Measurements from ENCODE around the gene CAV1.

CAV1 gene

DNA sequence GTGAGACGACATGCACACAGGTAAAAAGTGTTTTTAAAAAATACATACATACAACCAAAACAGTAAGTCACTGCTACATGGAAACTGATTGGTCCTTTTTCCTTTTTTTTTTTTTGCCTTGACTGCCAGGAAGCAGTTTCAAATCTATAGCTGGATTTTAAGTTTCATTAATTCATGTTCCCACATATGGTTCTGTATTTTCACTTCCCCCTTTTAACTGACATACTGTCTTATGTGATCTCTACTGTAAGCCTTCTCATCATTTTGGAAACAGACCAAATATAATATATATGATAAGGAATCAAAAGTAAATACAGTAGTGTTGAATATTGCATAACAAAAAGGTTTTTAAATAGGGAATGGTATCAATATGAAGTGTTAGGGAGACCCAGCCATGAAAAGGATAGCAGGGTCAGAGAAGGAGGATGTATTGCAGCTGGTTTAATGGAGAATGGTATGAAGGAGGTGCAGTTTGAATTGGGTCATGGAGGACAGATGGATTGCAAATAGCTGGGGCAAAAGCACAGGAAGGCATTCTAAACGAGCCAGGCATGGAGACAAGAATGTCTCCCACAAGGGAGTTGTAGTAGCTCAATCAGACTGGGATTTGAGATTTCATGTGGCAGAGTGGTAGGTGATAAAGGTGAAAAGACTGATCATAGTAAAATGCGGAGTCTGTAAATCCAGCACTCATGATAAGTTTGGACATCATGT lies 5.4 kb downstream of the CAV1 start:
- no peak for DNase-seq (ENCODE audit: low read depth, low spot score)

DNA sequence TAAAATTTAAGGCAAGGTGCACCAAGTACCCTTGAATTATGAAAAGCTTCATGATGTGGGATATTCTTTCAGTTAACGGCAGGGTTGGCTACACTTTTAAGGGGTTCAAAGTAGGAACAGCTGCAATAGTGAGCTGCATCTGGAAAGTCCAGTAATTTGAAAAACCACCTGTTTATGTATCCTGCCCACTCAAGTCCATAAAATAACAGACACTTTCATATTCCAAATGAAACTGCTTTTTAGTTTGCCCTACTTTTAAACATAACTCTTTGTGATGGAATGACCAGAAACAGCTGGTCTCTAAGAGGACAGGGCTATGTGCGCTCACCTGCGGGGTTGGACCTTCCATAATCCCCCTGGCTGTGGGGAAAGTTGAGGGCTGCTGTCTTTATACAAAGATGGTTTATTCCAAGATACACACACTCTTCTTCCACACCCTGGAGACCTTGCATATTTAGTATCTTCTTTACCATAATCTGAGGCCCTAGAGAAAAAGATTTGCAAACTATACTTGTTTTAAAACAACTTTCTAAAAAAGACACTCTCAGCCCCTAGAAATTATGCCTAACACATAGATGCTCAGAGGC lies 7.4 kb downstream of the CAV1 start:
- no peak for DNase-seq (ENCODE audit: low read depth, low spot score)

DNA sequence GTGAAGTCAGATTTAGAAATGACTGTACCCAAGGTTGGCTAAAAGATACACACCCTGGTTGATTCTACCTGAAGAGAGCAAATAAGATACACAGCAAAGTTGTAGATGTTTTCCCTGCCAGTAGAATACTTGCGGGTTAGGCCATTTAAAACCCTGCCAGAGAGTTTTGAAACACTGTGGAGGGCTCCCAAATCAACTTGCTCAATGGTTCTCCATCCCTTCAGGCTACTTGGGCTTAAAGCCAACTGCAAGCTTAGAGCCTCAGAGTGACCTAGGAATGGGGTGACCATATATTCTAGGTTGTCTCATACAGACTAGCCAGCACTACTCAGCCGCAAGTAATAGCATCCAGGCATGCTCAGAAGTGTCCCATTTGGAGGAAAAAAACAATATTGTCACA lies 10.0 kb downstream of the CAV1 start:
- DNase-seq (ENCODE audit: low read depth, low spot score) = no peak

DNA sequence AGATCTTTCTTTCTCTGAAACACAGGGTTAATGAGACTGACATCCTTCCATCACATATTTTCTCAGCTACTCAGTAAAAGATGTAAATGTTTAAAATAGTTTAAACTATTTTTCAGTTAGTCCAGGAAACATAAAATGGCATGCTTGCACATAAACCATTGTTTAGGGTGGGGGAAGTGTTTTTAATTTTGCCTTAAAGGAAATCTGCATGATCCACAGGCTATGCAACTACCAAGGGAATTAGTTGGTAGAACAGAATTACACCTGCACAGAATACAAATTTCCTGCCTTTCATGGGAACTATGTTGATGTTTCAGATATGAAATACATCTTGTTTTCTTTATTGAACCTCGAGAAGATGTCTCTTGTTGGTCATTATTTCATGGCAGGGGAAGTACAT lies 10.6 kb downstream of the CAV1 start:
- DNase-seq (ENCODE audit: low read depth, low spot score) = no peak

DNA sequence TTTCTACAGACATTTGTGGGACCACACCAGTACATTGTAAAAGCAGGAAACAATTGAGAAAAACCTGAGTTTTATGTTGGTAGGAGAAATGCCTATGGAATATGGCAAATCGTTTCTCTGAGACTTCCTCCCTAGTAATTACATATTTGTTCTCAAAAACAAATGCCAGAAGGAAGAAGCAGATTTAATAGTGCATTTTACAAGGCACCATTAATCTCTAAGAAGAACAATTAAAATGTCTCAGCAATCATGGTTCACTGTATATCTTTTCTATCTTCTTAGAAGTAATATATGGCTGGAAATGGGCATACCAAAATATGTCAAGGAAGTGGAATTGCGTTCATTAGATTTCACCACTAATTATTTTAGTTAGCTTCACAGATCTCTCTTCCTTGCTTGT lies 13.3 kb downstream of the CAV1 start:
- DNase-seq (ENCODE audit: low read depth, low spot score) = no peak

DNA sequence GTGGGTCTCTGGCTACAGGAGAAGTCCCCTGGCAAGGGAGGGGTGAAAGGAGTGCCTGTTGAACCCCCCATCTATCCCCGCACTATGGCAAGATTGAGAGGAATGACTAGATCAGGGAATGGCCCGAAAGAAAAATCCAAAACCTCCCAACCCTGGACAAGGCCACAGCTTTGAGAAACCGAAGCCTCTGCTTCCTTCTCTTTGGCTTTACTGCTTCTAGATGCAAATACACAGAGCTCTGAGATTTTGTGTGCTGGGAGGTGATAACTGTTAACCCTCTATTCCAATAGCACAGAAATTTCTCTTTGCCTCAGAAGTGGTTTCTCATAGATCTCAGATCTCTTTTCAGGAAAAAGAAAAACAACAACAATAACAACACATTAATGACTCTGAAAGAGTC lies 15.0 kb downstream of the CAV1 start:
- DNase-seq (ENCODE audit: low read depth, low spot score) = no peak

DNA sequence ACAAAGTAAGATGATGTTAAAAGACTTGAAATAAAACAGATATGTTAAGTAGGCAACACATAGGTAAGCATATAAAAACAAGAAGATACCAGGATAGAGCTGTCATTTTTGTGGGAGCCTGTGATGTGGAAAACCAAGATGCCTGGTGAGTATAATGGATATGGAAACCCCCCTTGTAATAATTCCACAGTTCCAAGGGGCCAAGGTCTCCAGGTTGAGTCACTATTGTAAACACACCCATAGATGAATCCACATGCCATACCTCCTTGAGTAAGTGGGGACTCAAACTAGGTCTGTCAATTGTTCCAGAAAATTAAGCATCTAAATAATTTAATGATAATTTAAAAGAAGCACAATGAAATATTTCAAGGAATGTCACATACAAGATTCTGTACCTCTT lies 15.9 kb downstream of the CAV1 start:
- no peak for DNase-seq (ENCODE audit: low read depth, low spot score)

DNA sequence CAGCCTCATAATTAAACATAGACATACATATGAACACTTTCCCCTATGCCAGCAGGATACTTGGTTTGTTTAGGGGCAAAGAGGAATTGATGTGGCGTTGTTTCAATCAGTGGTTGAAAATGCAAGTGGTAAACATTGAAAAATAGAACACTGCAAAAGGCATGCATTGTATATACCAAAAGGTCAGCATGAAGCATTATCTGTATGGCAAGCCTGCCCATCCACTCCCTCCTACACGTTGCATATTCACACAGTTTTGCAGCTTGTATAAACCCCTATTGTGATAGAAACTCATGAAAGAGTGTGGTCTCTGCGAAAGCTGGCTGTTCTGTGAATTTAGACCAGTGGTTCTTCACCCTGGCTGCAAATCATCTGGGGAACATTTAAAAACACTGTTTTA lies 17.1 kb downstream of the CAV1 start:
- no peak for DNase-seq (ENCODE audit: low read depth, low spot score)

DNA sequence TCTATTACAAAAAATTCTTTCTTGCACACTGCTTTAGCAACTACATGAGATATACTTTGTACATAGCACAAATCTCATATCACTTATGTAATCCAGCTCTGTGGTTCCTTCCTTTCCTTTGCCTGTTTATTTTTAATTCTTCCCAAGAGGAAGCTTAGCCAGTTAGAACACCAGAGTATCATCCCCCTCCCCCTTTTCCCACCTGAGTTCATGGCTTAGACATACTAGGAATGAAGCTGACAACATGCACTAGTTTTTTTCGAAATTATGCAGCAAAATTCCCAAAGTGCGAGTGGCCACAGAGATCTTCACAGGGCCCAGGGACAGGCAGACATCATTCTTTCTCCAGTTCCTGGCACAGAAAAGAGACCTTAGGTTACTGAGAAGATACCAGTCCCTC lies 17.8 kb downstream of the CAV1 start:
- no peak for DNase-seq (ENCODE audit: low read depth, low spot score)

DNA sequence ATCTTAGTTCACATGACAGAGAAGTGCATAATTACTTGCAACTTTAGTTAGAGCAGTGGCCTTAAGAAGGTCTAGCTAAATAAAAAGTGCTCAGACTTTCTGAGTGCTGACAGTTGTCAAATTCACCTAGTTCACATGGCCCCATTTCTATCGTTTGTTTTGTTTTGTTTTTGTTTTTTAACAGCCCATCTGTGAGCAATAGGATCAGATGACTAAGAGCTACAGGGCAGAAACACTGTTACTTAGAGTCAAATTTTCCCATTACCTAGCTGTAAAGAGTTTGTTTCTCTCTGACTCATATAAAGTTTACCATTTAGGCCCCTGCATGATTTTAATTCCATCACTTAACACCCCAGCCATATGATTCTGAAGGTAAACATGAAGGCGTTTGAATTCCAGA lies 18.8 kb downstream of the CAV1 start:
- no peak for DNase-seq (ENCODE audit: low read depth, low spot score)

DNA sequence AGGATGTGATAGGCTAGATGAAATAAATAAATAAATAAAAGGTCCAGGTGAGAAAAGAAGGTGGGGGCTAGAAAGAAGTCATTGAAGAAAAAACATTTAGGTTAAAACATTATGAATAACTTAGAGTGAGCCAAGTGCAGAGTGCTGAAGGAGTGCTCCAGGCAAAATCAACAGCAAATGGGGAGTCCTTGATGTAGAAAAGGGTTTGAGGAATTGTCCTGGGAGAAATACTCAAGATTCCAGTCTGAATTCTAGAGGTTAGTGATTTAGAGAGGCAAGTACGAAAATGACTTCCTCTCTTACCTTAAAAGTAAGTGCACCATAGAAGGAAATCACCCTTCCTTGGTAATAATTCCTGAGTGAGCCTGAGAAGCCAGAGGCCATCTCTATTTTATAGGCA lies 19.7 kb downstream of the CAV1 start:
- DNase-seq (ENCODE audit: low read depth, low spot score) = no peak

DNA sequence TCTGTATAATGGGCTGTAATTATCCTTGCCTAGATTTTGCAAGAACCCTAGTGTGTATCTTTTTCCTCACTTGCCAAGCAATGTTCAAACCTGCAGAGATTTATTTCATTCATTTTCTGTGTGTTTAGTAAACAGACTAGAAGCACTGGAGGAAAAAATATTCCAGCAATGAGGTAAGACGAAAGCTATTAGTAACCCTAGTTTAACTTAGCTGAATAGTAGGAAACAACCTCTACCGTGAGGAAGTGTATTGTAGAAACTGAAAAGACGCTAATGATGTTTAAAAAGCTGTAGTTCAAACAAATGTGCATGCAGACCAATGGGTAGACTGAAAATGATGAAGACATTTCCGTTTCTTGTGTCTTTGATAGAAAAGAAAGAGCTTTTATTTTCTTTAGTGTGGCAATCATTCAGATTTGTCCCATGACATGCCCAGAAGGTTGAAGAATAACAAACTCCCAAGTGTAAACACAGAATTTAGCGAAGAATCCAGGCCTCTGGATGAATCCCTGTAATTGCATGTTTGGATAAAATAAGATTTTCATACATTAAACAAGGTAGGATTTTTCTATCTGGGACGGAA lies 20.7 kb downstream of the CAV1 start:
- no peak for DNase-seq (ENCODE audit: low read depth, low spot score)

DNA sequence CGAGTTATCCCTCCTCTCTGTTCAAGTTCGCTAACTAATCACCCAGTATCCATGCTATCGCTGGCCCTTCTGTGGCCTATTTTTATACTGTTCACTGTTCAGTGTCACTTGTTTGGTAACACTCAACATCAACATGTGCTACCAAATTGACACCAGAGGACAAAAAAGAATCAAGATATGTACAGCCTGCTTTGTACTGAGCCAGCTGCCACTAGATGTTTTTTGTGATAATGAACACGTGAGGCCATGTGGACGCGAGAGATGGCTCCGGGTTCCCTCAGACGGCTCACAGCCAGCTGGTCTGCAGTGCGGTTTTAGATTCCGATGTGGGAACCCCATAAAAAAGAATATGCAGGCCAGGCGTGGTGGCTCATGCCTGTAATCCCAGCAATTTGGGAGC lies 21.2 kb downstream of the CAV1 start:
- no peak for DNase-seq (ENCODE audit: low read depth, low spot score)

DNA sequence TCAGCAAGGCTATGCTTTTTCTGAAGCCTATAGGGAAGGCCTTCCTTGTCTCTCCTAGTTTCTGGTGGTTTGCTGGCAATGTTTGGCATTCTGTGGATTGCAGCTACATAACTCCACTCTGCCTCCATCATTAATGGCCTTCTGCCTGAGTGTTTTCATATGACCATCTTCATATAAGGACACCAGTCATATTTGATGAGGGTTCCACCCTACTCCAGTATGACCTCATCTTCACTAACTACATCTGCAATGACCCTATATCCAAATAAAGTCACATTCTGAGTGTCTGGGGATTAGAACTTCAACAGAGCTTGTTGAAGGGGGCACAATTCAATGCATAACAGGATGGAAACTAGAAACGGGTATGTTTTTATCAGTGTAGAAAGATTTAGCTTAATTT lies 22.1 kb downstream of the CAV1 start:
- no peak for DNase-seq (ENCODE audit: low read depth, low spot score)

DNA sequence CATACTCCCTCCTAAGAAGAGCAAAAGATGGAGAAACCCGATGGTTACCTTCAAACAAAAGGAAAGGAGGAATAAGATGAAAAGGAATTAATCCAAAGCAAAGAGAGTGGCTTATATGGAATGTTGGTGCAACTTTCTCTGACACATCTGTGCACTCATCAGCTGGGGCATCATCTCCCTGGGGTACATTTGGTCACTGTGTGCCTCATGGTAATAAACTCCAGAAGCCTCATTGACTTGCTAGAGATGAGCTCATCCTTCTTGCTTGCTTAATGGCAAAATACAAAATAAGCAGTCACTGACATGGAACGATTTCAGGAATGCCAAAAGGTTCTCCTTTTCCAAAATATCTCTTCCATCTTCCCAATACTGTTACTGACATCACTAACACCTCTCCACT lies 22.5 kb downstream of the CAV1 start:
- DNase-seq (ENCODE audit: low read depth, low spot score) = no peak

DNA sequence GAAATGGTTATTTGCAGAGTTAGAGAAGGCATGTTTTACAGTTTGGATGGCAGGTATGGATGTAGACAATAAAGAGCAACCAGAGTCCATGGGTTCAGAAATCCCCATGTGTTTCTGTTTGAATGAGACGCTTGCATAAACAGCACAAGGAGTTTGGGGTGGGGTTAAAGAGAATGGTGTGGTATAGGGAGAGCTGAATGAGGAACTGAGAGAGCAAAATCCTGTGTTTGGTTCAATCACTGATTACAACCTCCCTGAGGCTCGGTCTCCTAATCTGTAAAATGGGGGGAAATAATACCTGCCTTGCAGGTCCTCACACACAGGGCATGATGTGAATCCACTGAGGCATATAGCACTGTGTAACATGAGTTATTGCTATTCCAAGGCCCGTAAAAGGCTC lies 23.7 kb downstream of the CAV1 start:
- DNase-seq (ENCODE audit: low read depth, low spot score) = no peak

DNA sequence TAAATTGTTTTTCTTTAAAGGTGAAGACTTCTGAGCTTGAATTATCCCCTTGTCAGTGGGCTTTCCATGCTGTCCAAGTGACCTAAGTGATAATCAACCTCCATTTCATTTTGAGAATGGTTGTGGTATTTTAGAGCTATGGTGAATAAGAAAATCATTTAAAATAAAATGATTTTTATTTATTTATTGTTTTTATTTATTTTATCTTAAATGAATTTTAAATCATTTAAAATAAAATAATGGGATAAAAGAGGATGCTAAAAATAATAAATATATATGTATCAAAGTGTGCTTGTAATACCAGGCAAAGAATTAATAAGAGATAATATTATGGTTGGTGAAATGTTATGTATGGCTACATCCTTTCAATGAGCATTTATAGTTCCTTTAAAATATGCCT lies 24.5 kb downstream of the CAV1 start:
- no peak for DNase-seq (ENCODE audit: low read depth, low spot score)

DNA sequence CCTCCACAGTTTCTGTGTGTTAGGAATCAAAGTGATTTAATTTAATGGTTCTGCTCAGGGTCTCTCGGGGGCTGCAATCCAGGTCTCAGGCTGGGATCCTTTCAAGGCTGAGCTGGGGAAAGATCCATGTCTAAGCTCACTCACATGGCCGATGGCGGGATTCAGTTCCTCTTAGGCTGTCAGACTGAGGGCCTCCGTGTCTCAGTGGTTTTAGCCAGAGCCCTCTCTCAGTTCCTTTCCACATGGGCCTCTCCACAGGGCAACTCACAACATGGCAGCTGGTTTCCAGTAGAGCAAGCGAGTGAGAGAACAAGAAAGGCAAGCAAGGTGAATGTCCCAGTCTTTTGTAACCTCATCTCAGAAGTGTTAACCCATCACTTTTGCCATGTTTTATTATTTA lies 26.9 kb downstream of the CAV1 start:
- no peak for DNase-seq (ENCODE audit: low read depth, low spot score)

DNA sequence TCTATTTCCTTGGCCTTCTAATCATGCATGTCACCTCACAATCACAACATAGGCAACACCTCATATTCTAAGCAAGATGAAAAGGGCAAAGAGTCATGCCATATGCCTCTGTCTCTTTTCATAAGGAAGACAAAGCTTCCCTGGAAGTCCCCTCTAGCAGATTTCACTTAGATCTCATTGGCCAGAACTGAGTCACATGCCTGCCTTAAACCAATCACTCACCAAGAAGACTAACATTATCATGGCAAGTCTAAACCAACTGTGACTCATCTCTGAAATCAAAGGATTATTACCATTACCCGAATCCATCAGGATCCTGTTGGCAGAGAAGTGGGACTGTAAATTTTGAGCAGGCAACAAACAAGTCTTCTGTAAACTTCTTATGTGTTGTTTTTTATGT lies 27.8 kb downstream of the CAV1 start:
- DNase-seq (ENCODE audit: low read depth, low spot score) = no peak

DNA sequence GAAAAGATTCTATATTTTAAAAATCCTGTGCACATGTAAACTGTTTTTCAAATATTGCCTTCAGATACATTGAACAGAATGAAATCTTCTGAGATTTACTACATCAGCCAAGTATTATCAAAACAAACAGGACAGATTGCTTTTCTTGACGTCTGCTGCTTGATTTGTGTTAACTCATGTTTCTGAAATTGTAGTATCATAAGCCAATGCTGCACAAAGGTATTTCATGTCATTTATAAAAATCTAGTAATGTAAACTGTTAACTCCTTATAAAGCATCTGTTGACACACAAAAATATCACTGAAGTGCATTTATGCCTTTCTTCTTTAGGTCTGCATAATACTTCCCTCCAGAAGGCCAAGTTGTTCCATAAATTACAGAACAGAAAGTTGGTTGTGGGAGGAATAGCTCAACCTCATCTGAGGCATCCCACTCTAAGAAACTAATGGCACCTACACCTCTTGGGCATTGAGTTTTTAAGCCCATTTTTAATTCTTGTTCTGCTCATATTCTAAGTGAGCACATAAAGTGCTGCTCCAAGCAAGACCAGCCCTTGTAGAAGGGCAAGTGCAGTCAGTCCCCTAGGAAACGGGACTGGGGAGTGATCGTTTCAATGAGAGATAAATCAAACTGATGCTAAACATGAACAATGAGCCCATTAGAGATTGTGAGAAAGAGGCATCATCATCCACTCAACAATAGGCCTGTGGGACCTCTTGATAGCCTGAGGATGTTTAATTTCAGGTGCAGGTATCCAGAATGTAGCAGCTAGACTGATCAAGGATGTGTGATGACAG lies 28.5 kb downstream of the CAV1 start:
- no peak for DNase-seq (ENCODE audit: low read depth, low spot score)

DNA sequence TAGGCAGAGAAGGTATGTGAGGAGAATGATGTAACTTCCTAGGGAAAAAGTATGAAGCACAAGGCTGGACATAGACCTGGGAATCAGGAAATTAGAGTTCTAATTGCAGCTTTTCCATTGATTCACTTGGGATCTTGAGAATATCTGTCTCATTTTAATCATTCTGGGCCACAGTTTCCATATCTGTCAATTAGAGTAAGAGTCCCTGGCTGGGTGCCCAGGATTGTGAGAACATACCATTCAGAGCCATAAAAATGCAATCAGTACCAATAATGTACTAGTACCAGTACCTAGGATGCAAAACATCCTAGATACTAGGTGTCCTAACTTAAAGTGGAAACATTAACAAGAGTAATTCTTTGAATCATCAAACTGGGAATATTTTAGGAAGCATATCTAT lies 29.6 kb downstream of the CAV1 start:
- DNase-seq (ENCODE audit: low read depth, low spot score) = no peak

DNA sequence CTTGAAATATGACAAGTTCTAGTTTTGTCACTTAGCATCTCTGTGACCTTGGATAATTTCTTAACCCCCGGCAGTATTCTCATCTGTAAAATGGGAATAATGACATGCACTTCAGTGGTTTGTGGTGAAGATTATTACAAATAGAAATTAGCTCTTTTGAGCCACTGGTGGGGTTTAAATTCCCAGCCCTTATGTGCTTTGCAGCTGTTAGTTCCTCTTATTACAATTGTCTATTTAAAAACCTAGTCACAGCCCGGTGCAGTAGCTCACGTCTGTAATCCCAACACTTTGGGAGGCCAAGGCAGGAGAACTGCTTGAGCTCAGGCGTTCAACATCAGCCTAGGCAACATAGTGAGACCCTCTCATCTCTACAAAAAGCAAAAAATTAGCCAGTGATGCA lies 30.1 kb downstream of the CAV1 start:
- DNase-seq (ENCODE audit: low read depth, low spot score) = no peak

DNA sequence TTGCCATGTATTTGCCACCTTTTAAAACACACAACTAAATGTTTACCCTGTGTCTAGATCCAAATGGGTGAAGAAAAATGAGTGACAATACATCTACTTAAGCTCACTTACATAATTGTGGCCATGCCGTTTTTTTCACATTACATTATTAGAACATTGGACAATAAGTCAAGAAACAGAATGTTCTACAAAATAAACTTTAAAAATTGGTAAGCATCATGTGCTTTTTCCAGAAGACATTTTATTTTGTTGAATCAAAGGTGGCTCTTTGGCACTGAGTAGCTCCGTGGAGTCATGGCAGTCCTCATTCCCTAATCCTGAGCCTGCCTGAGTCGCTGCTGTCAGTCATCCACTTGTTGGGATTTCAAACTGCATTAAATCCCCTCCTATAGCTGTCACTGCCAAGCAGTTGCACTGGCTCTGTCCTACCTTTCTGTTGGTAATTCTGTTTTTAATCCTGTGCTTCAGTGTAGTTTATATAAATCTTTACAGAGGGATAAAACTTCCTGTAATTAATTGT lies 32.3 kb downstream of the CAV1 start:
- no peak for DNase-seq (ENCODE audit: low read depth, low spot score)

All from smooth muscle cell of the brain vasculature (primary cell).